Mucosa of rectum (tissue), 2 donors: ENCODE measurements around the gene STXBP5L.
"Not testable (repeated sequence)": the region's sequence is repeated elsewhere in the genome, so short reads cannot be mapped to it uniquely, and the experiment has no call there.

Experiments
- H3K27ac ChIP-seq, 2 donors: one replicate each; pipeline ENCODE4 v1.7.0; 2013; ENCODE audit warnings: inconsistent platforms in 2 of 2, low read depth in 2 of 2, low read length in 2 of 2
- H3K27me3 ChIP-seq, 2 donors: one replicate each; pipeline ENCODE4 v1.7.0; 2013; ENCODE audit warnings: low read length in 2 of 2; ENCODE audit not compliant: control insufficient read depth in 2 of 2, insufficient read depth in 2 of 2
- H3K36me3 ChIP-seq, 2 donors: one replicate each; pipeline ENCODE4 v1.7.0; 2013; ENCODE audit warnings: low read length in 2 of 2; ENCODE audit not compliant: control insufficient read depth in 2 of 2, insufficient read depth in 2 of 2
- H3K4me1 ChIP-seq, 2 donors: one replicate each; pipeline ENCODE4 v1.7.0; 2013; ENCODE audit warnings: low read length in 2 of 2, mild to moderate bottlenecking in 1 of 2; ENCODE audit not compliant: control insufficient read depth in 2 of 2, insufficient read depth in 2 of 2
- H3K4me3 ChIP-seq, 2 donors: one replicate each; pipeline ENCODE4 v1.7.0; 2013; ENCODE audit warnings: low read length in 2 of 2
- H3K9ac ChIP-seq, 2 donors: one replicate each; pipeline ENCODE4 v1.7.0; 2013; ENCODE audit warnings: low read length in 2 of 2, low read depth in 1 of 2, mild to moderate bottlenecking in 1 of 2
- H3K9me3 ChIP-seq, 2 donors: one replicate each; pipeline ENCODE4 v1.7.0; 2013; ENCODE audit warnings: low read length in 2 of 2; ENCODE audit not compliant: control insufficient read depth in 2 of 2
- donor health status: healthy.
- donor health status: Normal muscosa, but diverticular disease.

STXBP5L gene

DNA sequence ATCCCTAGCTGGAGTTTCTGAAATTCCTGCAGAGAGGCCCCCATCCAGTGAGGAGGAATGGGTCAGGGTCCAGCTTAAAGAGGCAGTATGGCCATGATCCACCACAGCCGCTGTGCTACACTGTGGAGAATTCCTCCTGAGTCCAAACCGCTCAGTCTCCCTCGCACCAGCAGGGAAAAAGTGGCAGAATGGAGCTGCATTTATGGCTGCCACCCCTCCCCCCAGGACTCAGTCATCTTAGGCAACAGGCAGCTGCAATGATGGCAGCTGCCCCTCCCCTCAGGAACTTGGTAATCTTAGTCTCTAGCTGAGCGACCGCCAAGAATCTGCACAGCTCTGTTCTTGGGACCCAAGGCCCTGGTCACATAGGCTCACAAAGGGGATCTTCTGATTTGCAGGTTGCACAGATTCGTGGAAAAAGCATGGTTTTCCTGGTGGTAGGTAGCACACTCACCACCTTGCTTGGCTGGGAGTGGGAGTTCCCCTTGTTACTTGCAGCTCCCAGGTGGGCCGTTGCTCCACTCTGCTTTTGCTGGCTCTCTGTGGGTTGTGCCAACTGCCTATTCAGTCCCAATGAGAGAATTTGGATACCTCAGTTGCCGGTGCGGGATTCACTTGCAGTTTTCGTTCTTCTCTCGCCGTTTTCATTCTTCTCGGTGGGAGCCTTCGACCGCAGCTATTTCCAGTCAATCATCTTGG is 204.1 kb downstream of the STXBP5L start:
- H3K9me3 ChIP-seq, result peaks cover 2 to 3% of the 10 kb centered on the region in 2 donors
- H3K9ac ChIP-seq, result no peak overlapping the region
- no peaks in the 10 kb centered on the region for H3K27me3 ChIP-seq
- H3K36me3 ChIP-seq, result no peaks in the 10 kb centered on the region
- no peak overlapping the region for H3K4me3 ChIP-seq
- no peaks in the 10 kb centered on the region for H3K4me1 ChIP-seq
- H3K27ac ChIP-seq, result no peak overlapping the region

DNA sequence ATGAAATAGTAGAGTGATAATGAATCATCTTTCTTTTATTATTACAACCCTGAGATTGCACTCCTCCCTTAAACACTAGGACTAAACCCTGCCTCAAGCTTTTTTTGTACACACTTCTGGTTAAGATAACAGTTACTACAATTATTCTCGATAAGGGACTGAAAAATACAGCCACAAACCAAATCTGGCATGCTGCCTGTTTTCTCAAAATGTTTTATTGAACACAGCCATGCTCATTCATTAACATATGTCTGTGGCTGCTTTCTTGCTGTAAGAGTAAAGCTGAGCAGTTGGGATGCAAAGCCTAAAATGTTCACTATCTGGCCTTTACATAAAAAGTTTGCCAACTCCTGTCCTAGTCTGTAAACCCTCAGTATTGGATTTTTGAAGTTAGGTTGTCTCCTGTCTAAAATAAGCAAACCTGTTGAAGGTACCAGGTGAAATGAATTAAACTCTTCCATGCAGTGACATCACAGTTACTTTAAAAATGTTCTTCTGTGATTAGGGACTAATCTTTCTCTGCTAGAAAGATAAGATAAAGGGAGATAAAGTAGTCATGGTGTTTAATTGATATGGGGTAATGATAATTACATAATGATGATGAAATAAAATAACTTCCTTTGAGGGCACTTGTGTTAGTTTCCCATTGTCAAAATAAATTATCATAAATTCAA is 218.2 kb downstream of the STXBP5L start:
- Histone ChIP-seq H3K27ac (no peak overlapping the region), H3K27me3 (no peaks in the 10 kb centered on the region), H3K36me3 (no peaks in the 10 kb centered on the region), H3K4me3 (no peak overlapping the region), H3K9me3 (no peaks in the 10 kb centered on the region), H3K4me1 (no peaks in the 10 kb centered on the region), H3K9ac (no peak overlapping the region)

DNA sequence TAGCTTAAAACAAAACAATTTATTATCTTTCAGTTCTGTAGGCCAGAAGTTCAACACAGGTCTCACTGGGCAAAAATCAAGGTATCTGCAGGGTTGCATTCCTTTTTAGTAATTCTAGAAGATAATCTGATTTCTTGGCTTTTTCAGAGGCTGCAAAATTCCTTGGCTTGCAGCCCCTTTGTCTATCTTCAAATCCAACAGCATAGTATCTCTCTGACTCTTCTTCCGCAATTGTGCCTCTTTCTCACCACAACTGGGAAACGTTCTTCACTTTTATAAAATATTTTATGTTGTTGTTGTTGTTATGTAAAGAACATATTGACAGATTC is 218.7 kb downstream of the STXBP5L start:
- H3K27ac ChIP-seq, result no peak overlapping the region
- no peaks in the 10 kb centered on the region for H3K36me3 ChIP-seq
- H3K4me3 ChIP-seq, result no peak overlapping the region
- H3K9ac ChIP-seq, result no peak overlapping the region
- no peaks in the 10 kb centered on the region for H3K27me3 ChIP-seq
- no peaks in the 10 kb centered on the region for H3K4me1 ChIP-seq
- no peaks in the 10 kb centered on the region for H3K9me3 ChIP-seq

DNA sequence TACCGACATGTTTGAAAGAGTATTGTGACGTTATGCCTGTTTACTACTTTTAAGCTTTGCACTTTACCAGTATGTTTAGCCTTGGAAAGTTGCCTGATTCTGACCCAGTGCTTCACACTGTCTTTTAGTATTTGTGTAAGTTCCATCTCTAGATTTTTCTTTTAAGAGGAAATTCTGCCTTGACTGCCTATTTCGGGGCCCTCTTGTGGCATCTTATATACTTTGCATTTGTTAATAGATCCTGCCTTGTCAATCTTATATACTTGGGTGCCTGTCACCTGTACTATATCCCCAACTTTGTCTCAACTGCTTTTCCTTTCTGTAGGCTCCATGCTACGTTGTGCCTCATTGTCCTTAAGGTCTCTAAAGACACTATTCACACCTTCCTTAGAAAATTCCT is 244.6 kb downstream of the STXBP5L start:
- no peaks in the 10 kb centered on the region for H3K4me1 ChIP-seq
- no peaks in the 10 kb centered on the region for H3K27me3 ChIP-seq
- no peak overlapping the region for H3K9ac ChIP-seq
- no peak overlapping the region for H3K27ac ChIP-seq
- H3K9me3 ChIP-seq, result no peaks in the 10 kb centered on the region
- H3K36me3 ChIP-seq, result no peaks in the 10 kb centered on the region
- no peak overlapping the region for H3K4me3 ChIP-seq

DNA sequence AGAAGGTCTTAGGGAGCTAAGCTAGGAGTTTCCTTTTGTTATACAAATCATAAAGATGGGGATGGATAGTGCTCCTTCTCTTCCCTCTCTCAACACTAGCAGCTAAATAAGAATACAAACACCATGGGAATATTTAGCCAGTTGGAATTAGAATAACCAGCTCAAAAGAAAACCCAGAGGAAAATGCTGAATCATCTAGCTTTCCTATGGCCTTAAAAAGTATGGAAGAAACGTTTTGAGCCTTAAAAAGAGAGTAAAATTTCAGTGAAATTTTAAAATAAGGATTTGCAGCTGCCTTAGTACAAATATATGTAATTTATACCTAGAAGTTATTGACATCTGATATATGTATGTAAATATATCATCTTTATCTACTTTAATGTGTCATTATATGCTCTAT is 245.8 kb downstream of the STXBP5L start:
- H3K4me1 ChIP-seq, result no peaks in the 10 kb centered on the region
- no peaks in the 10 kb centered on the region for H3K27me3 ChIP-seq
- H3K9me3 ChIP-seq, result no peaks in the 10 kb centered on the region
- H3K9ac ChIP-seq, result no peak overlapping the region
- H3K27ac ChIP-seq, result no peak overlapping the region
- H3K36me3 ChIP-seq, result no peaks in the 10 kb centered on the region
- H3K4me3 ChIP-seq, result no peak overlapping the region

DNA sequence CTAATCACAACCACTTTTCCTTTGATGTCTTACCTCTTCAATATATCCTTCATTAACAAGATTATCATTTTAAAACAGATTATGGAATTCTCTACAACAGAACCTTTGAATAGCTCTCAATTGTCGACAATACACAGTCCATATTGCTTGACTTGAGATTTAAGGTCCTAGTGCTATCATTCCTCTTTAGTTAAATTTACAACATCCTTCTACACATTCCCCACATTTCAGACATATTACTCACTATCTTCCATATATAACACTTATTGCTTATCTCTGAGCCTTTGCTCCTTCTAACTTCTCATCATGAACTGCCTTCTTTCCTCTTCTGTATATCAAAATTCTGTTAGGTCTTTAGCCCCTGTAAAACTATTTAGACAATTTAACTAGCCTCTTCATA is 247.0 kb downstream of the STXBP5L start:
- H3K9me3 ChIP-seq, result no peaks in the 10 kb centered on the region
- H3K27ac ChIP-seq, result no peak overlapping the region
- H3K36me3 ChIP-seq, result no peaks in the 10 kb centered on the region
- no peak overlapping the region for H3K9ac ChIP-seq
- no peaks in the 10 kb centered on the region for H3K4me1 ChIP-seq
- no peaks in the 10 kb centered on the region for H3K27me3 ChIP-seq
- no peak overlapping the region for H3K4me3 ChIP-seq

DNA sequence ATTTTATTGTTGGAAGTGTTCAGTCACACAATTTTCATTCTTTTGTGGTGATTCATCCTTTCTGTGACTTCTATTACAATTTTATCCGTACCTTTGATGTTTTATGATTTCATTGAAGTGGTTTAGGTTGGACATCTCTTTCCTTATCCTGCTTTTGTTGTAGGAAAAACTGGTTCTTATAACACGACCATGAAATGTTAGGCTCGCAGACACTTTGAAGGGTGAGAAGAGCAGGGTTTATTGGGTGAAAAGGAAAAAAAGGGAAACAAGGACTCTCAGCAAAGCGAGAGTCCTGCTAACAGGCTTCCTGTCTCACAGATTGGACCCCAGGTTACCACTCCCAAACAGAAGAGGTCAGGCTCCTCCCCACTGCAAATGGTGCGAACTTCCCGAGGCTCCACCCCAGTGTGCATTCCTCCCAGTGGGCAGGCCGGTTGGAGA is 257.4 kb downstream of the STXBP5L start:
- Histone ChIP-seq H3K27me3 (no peaks in the 10 kb centered on the region), H3K27ac (no peak overlapping the region), H3K4me1 (no peaks in the 10 kb centered on the region), H3K4me3 (no peak overlapping the region), H3K36me3 (no peaks in the 10 kb centered on the region), H3K9ac (no peak overlapping the region), H3K9me3 (no peaks in the 10 kb centered on the region)

DNA sequence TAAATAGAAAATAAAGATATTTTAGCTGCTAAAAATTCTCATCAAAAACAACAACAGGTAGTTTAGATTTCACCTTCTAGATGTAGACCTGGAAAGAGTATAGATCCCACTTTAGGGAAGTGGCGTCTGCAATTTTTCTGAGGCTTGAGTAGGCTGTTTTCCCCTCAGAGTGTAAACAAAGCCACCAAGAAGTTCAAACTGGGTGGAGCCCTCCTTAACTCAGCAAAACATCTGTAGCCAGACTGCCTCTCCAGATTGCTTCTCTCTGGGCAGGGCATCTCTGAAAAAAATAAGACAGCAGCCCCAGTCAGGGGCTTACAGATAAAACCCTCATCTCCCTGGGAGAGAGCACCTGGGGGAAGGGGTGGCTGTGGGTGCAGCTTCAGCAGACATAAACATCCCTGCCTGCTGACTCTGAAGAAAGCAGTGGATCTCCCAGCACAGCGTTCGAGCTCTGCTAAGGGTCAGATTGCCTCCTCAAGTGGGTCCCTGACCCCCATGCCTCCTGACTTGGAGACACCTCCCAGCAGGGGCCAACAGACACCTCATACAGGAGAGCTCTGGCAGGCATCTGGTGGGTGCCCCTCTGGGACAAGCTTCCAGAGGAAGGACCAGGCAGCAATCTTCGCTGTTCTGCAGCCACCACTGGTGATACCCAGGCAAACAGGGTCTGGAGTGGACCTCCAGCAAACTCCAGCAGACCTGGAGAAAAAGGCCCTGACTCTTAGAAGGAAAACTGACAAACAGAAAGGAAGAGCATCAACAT is 259.6 kb downstream of the STXBP5L start:
- H3K9me3 ChIP-seq, result no peaks in the 10 kb centered on the region
- no peak overlapping the region for H3K4me3 ChIP-seq
- no peaks in the 10 kb centered on the region for H3K4me1 ChIP-seq
- H3K27me3 ChIP-seq, result no peaks in the 10 kb centered on the region
- H3K27ac ChIP-seq, result no peak overlapping the region
- H3K36me3 ChIP-seq, result no peaks in the 10 kb centered on the region
- no peak overlapping the region for H3K9ac ChIP-seq

DNA sequence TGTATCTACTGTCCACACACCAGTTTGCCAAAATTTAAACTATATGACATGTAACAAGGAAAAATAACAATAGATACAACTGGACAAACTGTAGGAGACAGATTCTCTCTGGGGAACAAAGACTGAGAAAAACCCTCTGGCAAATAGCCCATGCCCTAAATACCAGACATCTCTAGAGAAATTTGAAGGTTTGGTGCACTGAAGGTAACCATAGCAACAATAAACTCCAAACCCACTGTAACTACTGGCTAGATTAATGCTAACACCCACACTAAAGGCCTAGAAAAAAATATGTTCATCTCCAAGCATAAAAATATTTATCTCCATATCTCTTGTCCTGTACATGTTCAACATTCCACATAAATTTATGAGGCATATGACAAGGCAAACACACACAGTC is 267.1 kb downstream of the STXBP5L start:
- no peaks in the 10 kb centered on the region for H3K36me3 ChIP-seq
- no peak overlapping the region for H3K27ac ChIP-seq
- no peaks in the 10 kb centered on the region for H3K9me3 ChIP-seq
- H3K9ac ChIP-seq, result no peak overlapping the region
- no peaks in the 10 kb centered on the region for H3K27me3 ChIP-seq
- no peak overlapping the region for H3K4me3 ChIP-seq
- no peaks in the 10 kb centered on the region for H3K4me1 ChIP-seq

DNA sequence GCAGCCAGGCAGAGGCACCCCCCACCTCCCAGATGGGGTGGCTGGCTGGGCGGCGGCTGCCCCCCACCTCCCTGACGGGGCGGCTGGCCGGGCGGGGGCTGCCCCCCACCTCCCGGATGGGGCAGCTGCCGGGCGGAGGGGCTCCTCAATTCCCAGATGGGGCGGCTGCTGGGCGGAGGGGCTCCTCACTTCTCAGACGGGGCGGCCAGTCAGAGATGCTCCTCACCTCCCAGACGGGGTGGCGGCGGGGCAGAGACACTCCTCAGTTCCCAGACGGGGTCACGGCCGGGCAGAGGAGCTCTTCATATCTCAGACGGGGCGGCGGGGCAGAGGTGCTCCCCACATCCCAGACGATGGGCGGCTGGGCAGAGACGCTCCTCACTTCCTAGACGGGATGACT is 282.6 kb downstream of the STXBP5L start:
- H3K27me3 ChIP-seq, H3K27ac ChIP-seq, H3K36me3 ChIP-seq, H3K4me1 ChIP-seq, H3K9me3 ChIP-seq, H3K4me3 ChIP-seq, H3K9ac ChIP-seq: not testable (repeated sequence)
